Cardiac muscle cell (in vitro differentiated cells and primary cell): ENCODE data around the gene SNRPD3. TPM values are rescaled to one million over a fixed set of nuclear protein-coding genes. Genes with fewer than 3 reads are reported as not detected.
"Not testable (repeated sequence)": the region's sequence is repeated elsewhere in the genome, so short reads cannot be mapped to it uniquely, and the experiment has no call there.

ENCODE experiments used
- DNase-seq, 2 donors: peaks; one replicate each; pipeline versions ENCODE4 v3.0.0 to v3.0.0-alpha.2; 2010 to 2017; ENCODE audit warnings: low read depth in 1 of 2, low spot score in 1 of 2
- H3K27ac ChIP-seq: fragments of 200-600 bp; sonication (generic); 2 replicates; pipeline ENCODE4 v1.5.1; 2016
- H3K27me3 ChIP-seq: fragments of 200-600 bp; sonication (generic); 2 replicates; pipeline ENCODE4 v1.6.0; 2016; ENCODE audit warnings: control low read depth
- H3K36me3 ChIP-seq: fragments of 200-600 bp; sonication (generic); 2 replicates; pipeline ENCODE4 v1.5.1; 2016; ENCODE audit warnings: control low read depth
- H3K4me1 ChIP-seq: fragments of 200-600 bp; sonication (generic); 2 replicates; pipeline ENCODE4 v1.8.1; 2017; ENCODE audit warnings: low read depth, mild to moderate bottlenecking, mixed run types
- H3K4me3 ChIP-seq: fragments of 200-600 bp; sonication (generic); 2 replicates; pipeline ENCODE4 v1.5.1; 2016; ENCODE audit warnings: mild to moderate bottlenecking
- H3K9me3 ChIP-seq: fragments of 200-600 bp; sonication (generic); 2 replicates; pipeline ENCODE4 v1.5.1; 2017; ENCODE audit warnings: low read depth, mild to moderate bottlenecking, control low read depth
- polyA plus RNA-seq: library from polyadenylated mRNA; unstranded; fragments of >200 nt; fragmentation: Nextera tagmentation; extraction: Ambion mirVana; gene quantifications from 2 replicates; pipeline ENCODE4 v1.2.1, GENCODE V29; 2016
- total RNA-seq: library from RNA; depleted of rRNA; stranded (reverse); fragments of >200 nt; gene quantifications from 2 replicates; pipeline ENCODE4 v1.2.3, GENCODE V29; 2016
- TF ChIP-seq, protein P1 (sequence below): IDR thresholded peaks from 2 replicates; pipeline ENCODE4 v1.5.1; 2012; ENCODE audit warnings: low read depth, mild to moderate bottlenecking, low read length

SNRPD3 gene
- total and polyA plus RNA-seq, 2 experiments from 2014 or later = 119 to 222 TPM

DNA sequence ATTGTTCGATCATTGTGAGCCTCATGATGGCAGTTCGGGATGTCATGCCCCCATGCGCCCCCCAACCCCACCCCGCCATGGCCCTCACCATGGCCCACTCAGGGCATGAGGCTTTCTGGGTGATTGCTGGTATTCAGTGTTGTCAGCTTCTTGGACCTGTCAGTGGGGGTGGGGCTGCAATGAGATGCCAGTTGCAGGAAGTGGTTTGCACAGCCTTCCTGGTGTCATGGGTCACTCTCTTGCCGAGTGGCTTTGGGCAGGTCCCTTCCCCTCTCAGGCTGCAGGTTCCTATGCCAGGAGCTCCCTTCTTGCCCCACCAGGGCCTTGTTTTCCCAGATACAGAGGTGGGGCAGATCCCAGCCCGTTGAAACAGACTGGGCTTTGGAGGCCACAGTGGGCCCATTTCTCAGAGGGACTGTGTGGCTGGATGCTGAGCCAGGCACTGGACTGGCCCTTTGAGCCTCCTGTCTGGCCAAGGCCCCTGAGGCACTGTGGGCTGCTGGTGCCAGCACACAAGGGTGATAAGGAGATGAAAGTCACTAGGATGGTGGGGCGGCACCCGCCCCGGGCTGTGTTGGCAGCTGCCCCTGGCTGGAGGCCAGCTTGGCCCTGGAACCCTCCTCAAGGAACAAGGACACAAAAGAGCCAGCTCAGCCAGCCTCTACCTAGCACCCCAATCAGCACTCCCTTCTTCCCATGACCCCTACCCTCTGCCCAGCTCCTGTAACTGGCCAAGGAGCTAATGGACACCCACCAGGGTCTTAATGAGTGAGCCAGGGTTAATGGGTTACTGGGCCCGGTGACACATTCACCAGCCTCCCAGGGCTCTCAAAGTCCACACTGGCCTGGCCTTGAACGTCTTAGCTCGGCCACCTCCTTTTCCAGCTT, 45.7 kb downstream of the SNRPD3 start:
- TF ChIP-seq, protein P1, sequence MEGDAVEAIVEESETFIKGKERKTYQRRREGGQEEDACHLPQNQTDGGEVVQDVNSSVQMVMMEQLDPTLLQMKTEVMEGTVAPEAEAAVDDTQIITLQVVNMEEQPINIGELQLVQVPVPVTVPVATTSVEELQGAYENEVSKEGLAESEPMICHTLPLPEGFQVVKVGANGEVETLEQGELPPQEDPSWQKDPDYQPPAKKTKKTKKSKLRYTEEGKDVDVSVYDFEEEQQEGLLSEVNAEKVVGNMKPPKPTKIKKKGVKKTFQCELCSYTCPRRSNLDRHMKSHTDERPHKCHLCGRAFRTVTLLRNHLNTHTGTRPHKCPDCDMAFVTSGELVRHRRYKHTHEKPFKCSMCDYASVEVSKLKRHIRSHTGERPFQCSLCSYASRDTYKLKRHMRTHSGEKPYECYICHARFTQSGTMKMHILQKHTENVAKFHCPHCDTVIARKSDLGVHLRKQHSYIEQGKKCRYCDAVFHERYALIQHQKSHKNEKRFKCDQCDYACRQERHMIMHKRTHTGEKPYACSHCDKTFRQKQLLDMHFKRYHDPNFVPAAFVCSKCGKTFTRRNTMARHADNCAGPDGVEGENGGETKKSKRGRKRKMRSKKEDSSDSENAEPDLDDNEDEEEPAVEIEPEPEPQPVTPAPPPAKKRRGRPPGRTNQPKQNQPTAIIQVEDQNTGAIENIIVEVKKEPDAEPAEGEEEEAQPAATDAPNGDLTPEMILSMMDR = no peak
- no peak for DNase-seq
- Histone ChIP-seq H3K36me3 (no peaks in the 10 kb centered on the region), H3K4me3 (no peak overlapping the region), H3K4me1 (peaks cover 15% of the 10 kb centered on the region), H3K27me3 (no peaks in the 10 kb centered on the region), H3K27ac (no peak overlapping the region), H3K9me3 (no peaks in the 10 kb centered on the region)

DNA sequence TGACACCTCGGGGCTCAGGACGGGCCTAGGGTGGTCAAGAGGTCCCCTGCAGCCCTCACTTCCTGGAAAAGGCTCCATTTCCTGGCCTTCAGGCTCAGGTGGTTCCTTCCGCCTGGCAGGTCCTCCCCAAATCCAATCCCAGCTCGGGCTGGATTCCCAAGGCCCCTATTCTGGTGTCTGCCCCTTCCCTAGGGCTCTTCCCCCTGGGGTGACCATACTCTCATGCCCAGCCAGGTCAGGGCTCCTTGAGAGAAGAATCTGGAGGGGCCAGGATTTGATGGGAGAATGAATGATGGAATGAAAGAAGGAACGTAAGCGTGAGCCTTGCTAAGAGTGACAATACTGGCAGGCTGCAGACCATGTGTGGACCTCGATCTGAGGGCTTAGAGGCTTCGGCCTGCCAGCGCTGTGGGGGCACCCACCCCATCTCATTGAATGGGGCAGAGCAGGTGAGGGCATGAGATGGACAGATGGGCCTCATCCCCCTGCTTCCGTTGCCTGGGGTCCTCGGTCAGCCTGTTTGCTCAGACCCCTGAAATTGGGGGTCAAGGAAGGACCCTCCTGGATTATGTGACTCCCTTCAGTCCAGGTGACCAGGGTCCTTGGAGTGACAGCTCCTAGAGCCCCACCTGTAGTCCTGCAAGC, 46.4 kb downstream of the SNRPD3 start:
- H3K4me1 ChIP-seq = peaks cover 15% of the 10 kb centered on the region
- H3K27ac ChIP-seq, DNase-seq, H3K9me3 ChIP-seq, H3K27me3 ChIP-seq, H3K4me3 ChIP-seq, H3K36me3 ChIP-seq: not testable (repeated sequence)

DNA sequence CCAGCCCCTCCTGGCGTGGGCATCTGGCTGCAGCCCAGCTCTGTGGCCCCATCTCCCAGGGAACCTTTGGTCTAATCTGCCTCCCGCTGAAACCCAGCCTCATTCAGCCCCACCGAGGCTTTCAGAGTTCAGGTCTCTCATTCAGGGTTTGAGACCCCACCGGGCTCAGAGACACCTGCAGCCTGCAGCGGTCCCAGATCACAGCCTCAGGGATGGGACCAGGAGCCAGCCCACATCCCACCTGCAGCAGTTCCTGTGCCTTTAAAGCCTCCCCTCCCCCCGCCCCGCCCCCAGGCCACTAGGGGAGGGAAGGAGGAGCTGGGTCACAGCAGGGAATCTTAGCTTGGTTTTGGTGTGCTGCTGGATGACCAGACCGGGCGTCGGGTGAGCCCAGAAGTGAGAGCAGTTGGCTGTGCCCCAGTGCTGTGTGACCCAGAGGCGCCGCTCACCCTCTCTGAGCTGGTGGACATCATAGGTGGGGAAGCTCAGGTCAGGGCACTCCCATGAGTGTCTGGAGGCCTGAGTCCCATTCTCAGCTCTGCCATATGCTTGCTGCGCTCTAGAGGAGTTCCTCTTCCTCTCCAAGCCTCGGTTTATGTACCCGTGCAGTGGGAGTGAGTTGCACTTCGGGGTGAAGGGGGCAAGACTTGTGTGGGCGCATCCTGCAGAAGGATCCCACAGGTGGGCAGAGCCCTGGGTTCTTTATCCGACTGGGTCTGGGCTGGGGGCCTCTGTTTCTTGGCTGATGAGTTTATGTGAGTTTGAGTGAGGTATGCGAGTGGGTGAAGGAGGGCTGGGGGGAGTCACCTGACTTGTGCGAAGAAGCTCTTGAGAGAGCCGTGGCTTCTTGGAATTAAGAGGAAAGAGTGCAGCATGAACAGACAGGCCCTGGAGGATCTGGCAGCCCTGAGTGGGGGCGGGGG, 47.3 kb downstream of the SNRPD3 start, which contains the start of gene GGT1:
GGT1 (plus strand) TSS at position 347 of the 923 bp plus-strand sequence. CDS start 7,889 bp downstream, outside the sequence.
- not testable (repeated sequence) for DNase-seq, H3K9me3 ChIP-seq, H3K27me3 ChIP-seq, H3K4me3 ChIP-seq, H3K36me3 ChIP-seq
- peak within 1 kb of the TSS; percentile 86 for H3K27ac ChIP-seq
- peaks cover 15% of the 10 kb centered on the region for H3K4me1 ChIP-seq

GRCh38 chr22:24603770-24604629, 48.2 kb downstream of the SNRPD3 start:
- TF ChIP-seq, protein P1 = peak; percentile 7
- H3K9me3 ChIP-seq, H3K4me3 ChIP-seq, DNase-seq, H3K27me3 ChIP-seq, H3K36me3 ChIP-seq: not testable (repeated sequence)
- peak overlapping the region; percentile 86 for H3K27ac ChIP-seq
- peaks cover 15% of the 10 kb centered on the region for H3K4me1 ChIP-seq

GRCh38 chr22:24606340-24606739, 50.5 kb downstream of the SNRPD3 start:
- Histone ChIP-seq H3K27ac (peak overlapping the region; percentile 76), H3K4me1 (peaks cover 15% of the 10 kb centered on the region)
- DNase-seq = peak in 1 of 2 donors; percentile 73
- not testable (repeated sequence) for H3K27me3 ChIP-seq, H3K36me3 ChIP-seq, H3K4me3 ChIP-seq, H3K9me3 ChIP-seq

DNA sequence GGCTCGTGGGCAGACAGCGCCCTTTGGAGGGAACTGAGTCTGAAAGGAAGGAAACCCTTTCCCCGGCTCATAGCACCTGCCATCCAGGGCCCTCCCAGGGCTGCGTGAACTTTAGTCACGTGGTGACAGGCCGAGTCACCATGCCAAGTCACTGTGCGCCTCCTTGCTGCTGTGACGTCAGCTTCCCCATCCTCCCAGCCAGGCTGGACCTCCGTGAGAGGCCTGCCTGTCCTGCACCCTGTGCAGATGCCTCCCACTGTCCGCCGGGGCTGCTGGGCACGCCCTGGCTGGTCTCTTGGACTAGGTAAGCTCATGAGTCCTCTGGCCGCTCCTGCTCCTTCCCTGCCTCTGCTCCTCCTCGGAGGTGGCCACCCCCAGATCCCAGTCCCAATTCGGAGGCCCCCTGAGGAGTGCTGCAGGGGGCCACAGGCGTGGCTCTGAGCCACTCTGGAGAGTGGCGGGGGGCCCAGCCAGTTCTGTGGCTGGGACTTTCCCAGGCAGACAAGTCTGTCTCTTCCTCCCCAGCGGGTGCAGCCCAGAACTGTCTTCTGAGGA, 51.7 kb downstream of the SNRPD3 start:
- not testable (repeated sequence) for DNase-seq, H3K27me3 ChIP-seq, H3K4me3 ChIP-seq

DNA sequence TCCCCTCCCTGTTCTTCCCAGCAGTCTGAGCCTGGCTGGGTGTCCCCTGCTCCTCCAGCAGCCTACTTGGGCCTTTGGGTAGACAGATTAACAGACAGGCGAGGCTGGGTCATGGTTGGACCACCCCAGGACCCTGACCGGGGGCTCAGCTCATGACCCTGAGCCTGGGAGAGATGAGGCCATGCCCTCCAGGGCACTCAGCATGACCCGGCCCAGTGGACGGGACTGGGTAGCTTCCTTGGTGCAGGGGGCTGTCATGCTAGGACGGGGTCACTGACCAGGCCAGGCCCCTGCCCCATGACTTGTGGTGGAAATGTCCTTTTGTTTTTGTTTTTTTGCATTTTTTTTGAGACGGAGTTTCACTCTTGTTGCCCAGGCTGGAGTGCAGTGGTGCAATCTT, 52.5 kb downstream of the SNRPD3 start:
- H3K36me3 ChIP-seq, H3K27me3 ChIP-seq, H3K4me3 ChIP-seq, DNase-seq, H3K9me3 ChIP-seq, H3K27ac ChIP-seq: not testable (repeated sequence)
- H3K4me1 ChIP-seq = peaks cover 10% of the 10 kb centered on the region

More for the DNA sequence above, 51.7 kb downstream of the SNRPD3 start:
- H3K4me1 ChIP-seq = peaks cover 15% of the 10 kb centered on the region
- H3K36me3 ChIP-seq, H3K27ac ChIP-seq, H3K9me3 ChIP-seq: not testable (repeated sequence)

GRCh38 chr22:24609888-24610287, 54.1 kb downstream of the SNRPD3 start:
- not testable (repeated sequence) for DNase-seq, H3K4me1 ChIP-seq, H3K27me3 ChIP-seq, H3K4me3 ChIP-seq, H3K36me3 ChIP-seq, H3K9me3 ChIP-seq, H3K27ac ChIP-seq

DNA sequence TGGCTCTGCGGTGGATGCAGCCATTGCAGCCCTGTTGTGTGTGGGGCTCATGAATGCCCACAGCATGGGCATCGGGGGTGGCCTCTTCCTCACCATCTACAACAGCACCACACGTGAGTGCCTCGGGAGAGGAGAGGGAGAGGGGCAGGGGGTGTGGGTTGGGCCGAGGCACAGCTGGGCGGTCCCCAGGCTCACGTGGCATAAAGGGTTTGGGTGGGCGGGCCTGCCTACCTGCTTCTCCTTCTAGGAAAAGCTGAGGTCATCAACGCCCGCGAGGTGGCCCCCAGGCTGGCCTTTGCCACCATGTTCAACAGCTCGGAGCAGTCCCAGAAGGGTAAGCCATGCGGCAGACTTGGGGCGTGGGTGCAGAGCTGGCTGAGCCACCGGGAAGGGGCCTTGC, 59.0 kb downstream of the SNRPD3 start:
- not testable (repeated sequence) for H3K9me3 ChIP-seq, H3K27ac ChIP-seq, H3K4me1 ChIP-seq, H3K27me3 ChIP-seq, H3K36me3 ChIP-seq, DNase-seq, H3K4me3 ChIP-seq

DNA sequence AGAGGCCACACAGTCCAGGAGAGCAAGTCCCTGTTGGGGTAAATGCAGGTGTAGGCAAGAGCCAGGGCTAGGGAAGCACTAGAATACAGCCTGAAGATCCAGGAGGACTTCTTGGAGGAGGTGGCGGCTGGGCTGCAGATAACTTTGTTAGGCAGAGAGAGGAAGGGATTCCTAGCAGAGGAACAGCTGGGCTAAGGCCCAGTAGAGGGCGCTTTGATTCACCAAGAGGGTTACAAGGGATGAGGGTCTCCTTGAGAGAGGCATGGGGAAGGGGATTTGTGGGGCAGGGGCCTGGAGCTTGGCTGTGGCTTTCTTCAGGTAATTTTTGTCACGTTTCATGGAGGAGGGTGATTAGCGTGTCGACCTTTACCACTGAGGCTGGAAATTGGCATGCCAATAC, 65.4 kb downstream of the SNRPD3 start:
- not testable (repeated sequence) for H3K27ac ChIP-seq, H3K36me3 ChIP-seq

More for the DNA sequence above, 65.4 kb downstream of the SNRPD3 start:
- not testable (repeated sequence) for H3K4me1 ChIP-seq, H3K9me3 ChIP-seq, DNase-seq, H3K4me3 ChIP-seq, H3K27me3 ChIP-seq
